ENCODE measurements around the gene UCK1.

Gene UCK1

GRCh38 chr9:131511416-131511815 is 19.6 kb downstream of the UCK1 start:
- TF ChIP-seq ZFX (IDR thresholded peaks at IDR 0.05) = no peak
- TF ChIP-seq, protein P1, sequence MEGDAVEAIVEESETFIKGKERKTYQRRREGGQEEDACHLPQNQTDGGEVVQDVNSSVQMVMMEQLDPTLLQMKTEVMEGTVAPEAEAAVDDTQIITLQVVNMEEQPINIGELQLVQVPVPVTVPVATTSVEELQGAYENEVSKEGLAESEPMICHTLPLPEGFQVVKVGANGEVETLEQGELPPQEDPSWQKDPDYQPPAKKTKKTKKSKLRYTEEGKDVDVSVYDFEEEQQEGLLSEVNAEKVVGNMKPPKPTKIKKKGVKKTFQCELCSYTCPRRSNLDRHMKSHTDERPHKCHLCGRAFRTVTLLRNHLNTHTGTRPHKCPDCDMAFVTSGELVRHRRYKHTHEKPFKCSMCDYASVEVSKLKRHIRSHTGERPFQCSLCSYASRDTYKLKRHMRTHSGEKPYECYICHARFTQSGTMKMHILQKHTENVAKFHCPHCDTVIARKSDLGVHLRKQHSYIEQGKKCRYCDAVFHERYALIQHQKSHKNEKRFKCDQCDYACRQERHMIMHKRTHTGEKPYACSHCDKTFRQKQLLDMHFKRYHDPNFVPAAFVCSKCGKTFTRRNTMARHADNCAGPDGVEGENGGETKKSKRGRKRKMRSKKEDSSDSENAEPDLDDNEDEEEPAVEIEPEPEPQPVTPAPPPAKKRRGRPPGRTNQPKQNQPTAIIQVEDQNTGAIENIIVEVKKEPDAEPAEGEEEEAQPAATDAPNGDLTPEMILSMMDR (conservative IDR thresholded peaks at IDR 0.05) = no peak
- no peak overlapping the region for H3K27ac ChIP-seq

DNA sequence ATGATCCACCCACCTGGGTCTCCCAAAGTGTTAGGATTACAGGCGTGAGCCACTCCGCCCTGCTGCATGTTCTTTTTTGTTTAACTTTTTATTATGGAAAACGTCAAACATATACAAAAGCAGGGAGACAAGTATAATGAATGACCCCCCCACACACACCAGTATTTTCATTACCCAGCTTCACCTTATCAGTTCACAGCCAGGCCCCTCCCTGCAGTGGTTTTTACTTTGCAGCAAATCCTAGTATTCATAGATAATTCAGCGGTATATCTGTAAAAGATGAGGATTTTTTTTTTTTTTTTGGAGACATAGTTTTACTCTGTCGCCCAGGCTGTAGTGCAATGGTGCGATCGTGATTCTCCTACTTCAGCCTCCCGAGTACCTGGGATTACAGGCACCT is 26.1 kb downstream of the UCK1 start:
- H3K27ac ChIP-seq = no peak overlapping the region

DNA sequence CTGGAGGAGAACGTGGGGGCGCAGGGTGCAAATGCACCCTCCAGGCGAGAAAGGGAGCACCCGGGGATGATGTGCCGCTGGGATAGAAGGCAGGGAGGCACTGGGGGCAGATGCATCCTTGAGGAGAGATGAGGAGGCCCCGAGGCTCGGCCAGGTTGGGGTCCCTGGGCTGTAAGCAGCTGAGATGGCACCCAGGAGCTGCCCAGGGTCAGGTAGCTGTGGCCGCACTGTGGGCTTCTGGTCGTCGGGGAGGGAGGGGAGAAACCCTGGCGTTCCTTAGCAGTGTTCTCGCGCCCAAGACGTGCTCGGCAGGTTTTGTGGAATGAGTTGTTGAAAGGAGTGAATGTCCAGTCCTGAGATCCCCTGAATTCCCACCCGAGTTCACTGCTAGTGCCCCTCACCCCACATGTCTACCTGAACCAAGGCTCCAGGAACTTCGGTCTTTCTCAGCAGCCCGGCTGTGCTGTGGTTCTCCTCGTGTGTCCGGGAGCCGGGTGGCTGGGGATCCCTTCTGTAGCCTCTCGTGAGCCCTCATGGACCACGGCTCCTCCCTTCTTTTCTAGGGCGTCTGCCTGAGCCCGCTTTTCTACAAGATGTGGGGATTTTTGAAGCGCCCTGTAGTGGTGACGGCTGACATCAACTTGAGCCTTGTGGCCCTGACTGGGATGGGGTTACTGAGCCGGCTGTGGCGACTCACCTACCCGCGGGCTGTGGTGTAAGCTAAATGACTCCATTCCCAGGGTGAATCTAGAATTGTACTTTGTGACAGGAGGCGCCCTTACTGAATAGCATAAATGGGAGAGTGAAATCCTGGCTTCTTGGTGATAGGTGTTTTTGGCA is 27.2 kb downstream of the UCK1 start:
- H3K27ac ChIP-seq = peak overlapping the region; percentile 73
- TF ChIP-seq ZFX (IDR thresholded peaks at IDR 0.05) = no peak
- TF ChIP-seq, protein P1 (conservative IDR thresholded peaks at IDR 0.05) = no peak

More for the DNA sequence above, 26.1 kb downstream of the UCK1 start:
- TF ChIP-seq, protein P1 (conservative IDR thresholded peaks at IDR 0.05) = no peak
- no peak for TF ChIP-seq ZFX (IDR thresholded peaks at IDR 0.05)

GRCh38 chr9:131502781-131503625 is 28.1 kb downstream of the UCK1 start, which contains the start of gene POMT1:
Gene POMT1, plus strand, starts transcription at chr9:131502918. Its CDS starts 1,301 bp downstream, at chr9:131504219.
- peak; percentile 81; the same call in 1 of the 2 replicates for TF ChIP-seq ZFX (IDR thresholded peaks at IDR 0.05)
- TF ChIP-seq, protein P1 (conservative IDR thresholded peaks at IDR 0.05) = no peak
- H3K27ac ChIP-seq = peak within 1 kb of the TSS; percentile 73

- TF ChIP-seq, protein P1 (conservative IDR thresholded peaks at IDR 0.05) = no peak
- TF ChIP-seq ZFX (IDR thresholded peaks at IDR 0.05) = no peak
Measured at GRCh38 chr9:131500939-131501541, 30.0 kb downstream of the UCK1 start.

DNA sequence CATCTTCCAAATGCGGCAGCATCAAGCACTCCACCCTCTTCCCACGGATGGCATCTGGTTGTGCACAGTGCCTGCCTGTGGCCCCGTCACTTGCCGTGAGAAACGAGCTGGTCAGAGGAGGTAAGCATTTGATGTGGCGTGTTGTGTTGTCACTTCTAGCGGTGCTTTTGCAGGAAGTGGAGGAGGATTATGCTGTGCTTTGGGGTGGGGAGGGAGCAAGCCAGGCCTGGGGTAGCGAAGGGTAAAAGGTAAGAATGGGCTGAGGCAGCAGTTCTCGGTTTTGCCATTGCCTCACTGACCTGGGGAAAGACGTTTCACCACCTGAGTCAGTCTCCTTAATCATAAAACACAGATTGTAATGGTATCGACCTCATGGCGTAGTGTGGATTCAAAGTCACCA is 30.7 kb downstream of the UCK1 start:
- no peak overlapping the region for H3K27ac ChIP-seq
- TF ChIP-seq, protein P1 (conservative IDR thresholded peaks at IDR 0.05) = no peak
- no peak for TF ChIP-seq ZFX (IDR thresholded peaks at IDR 0.05)

More at GRCh38 chr9:131500939-131501541, 30.0 kb downstream of the UCK1 start:
- no peak overlapping the region for H3K27ac ChIP-seq
